ENCODE data around the gene DDA1.

- no peak for TF ChIP-seq GATA2 (IDR thresholded peaks at IDR 0.05; ENCODE audit: low read depth, low read length)
- no peak for TF ChIP-seq GATA3 (IDR thresholded peaks at IDR 0.05; ENCODE audit: low read depth, low read length)
Measured at GRCh38 chr19:17311455-17312188, 2.3 kb downstream of the DDA1 start.
